Measurements from ENCODE around the gene PSMD1.

PSMD1 gene

GRCh38 chr2:231056453-231057416, at the start of gene PSMD1:
PSMD1 (plus strand) TSS chr2:231056867; CDS start chr2:231057026, 159 bp downstream.
- DNase-seq (ENCODE audit: insufficient read length, low spot score) (peak; percentile 79), FAIRE-seq (no peak)
- TF ChIP-seq CTCF (IDR thresholded peaks at IDR 0.05; ENCODE audit: insufficient read depth, missing control alignments): peak; percentile 77

GRCh38 chr2:231007286-231008098, 49.2 kb upstream of the PSMD1 start:
- no peak for TF ChIP-seq CTCF (IDR thresholded peaks at IDR 0.05; ENCODE audit: insufficient read depth, missing control alignments)
- DNase-seq (ENCODE audit: insufficient read length, low spot score): peak; percentile 72
- no peak for FAIRE-seq

- FAIRE-seq (no peak), DNase-seq (ENCODE audit: insufficient read length, low spot score) (no peak)
- TF ChIP-seq CTCF (IDR thresholded peaks at IDR 0.05; ENCODE audit: insufficient read depth, missing control alignments): no peak
Measured at GRCh38 chr2:231008131-231008530, 48.5 kb upstream of the PSMD1 start.

- DNase-seq (ENCODE audit: insufficient read length, low spot score) (no peak), FAIRE-seq (no peak)
- TF ChIP-seq CTCF (IDR thresholded peaks at IDR 0.05; ENCODE audit: insufficient read depth, missing control alignments): no peak
Measured at GRCh38 chr2:231009236-231009919, 47.3 kb upstream of the PSMD1 start.

- no peak for DNase-seq (ENCODE audit: insufficient read length, low spot score)
- FAIRE-seq: no peak
- no peak for TF ChIP-seq CTCF (IDR thresholded peaks at IDR 0.05; ENCODE audit: insufficient read depth, missing control alignments)
Measured at GRCh38 chr2:231010201-231010730, 46.4 kb upstream of the PSMD1 start.

GRCh38 chr2:231011526-231011925, 45.1 kb upstream of the PSMD1 start:
- no peak for FAIRE-seq
- DNase-seq (ENCODE audit: insufficient read length, low spot score): no peak
- TF ChIP-seq CTCF (IDR thresholded peaks at IDR 0.05; ENCODE audit: insufficient read depth, missing control alignments): no peak
